ENCODE measurements around the gene STIM1.

- no peak for TF ChIP-seq POLR2A (IDR thresholded peaks at IDR 0.05)
- TF ChIP-seq CTCF (IDR thresholded peaks at IDR 0.05), result no peak
- TF ChIP-seq EP300 (IDR thresholded peaks at IDR 0.05), result no peak
These were observed 284.7 kb downstream of the STIM1 start for GRCh38 chr11:4140067-4140636.

Measured in sigmoid colon (tissue), 4 donors.